HCT116 (cell line): ENCODE data around the gene SLC9A6. TPM values are rescaled to one million over a fixed set of nuclear protein-coding genes. Genes with fewer than 3 reads are reported as not detected.

Experiments
- ATAC-seq: fragments of 200-7000 bp; cut with Tn5 transposase; 2 replicates; pipeline ENCODE4 v1.9.1; 2020; ENCODE audit warnings: mild to moderate bottlenecking, moderate library complexity
- BruUV-seq: library from RNA; stranded (reverse); fragments of 400-500 nt; replicated peaks from 2 replicates; lab custom pipeline; 2021; lab: Mats Ljungman, UMichigan
- CTCF ChIA-PET: fragments of 300-600 bp; sonication (Branson Sonifier 250); formaldehyde crosslinking; loops from one replicate; lab custom pipeline; 2021; ENCODE audit warnings: antibody characterized with exemption; lab: Charles Lee
- POLR2A ChIA-PET: fragments of 300-600, 350-600 bp; sonication (Branson Sonifier 250); formaldehyde crosslinking; loops from one replicate; lab custom pipeline; 2021; ENCODE audit warnings: antibody characterized with exemption; lab: Charles Lee
- RAD21 ChIA-PET, 2 experiments: fragments of 300-600 bp; sonication (Branson Sonifier 250); formaldehyde crosslinking; loops; one replicate each; lab custom pipeline; 2023; ENCODE audit warnings: low total read pairs in 2 of 2; ENCODE audit not compliant: uncharacterized antibody in 2 of 2, unreplicated experiment in 2 of 2, low non-redundant PET in 1 of 2; lab: Charles Lee
- DNase-seq: peaks from one replicate; pipeline ENCODE4 v3.0.0-alpha.2; 2010; ENCODE audit warnings: low read depth, low spot score
- H2AFZ ChIP-seq: fragments of 200-600 bp; shearing (Covaris generic), sonication (generic); 2 replicates; pipeline ENCODE4 v1.6.1; 2017; ENCODE audit warnings: low read depth, mixed run types, mixed read lengths, antibody characterized with exemption, low read length; ENCODE audit not compliant: poor library complexity, severe bottlenecking
- H3K27ac ChIP-seq: 2 replicates; pipeline ENCODE4 v1.5.1; 2012; ENCODE audit warnings: low read depth, low read length
- H3K27me3 ChIP-seq: fragments of 200-600 bp; sonication (generic); 2 replicates; pipeline ENCODE4 v1.6.1; 2016; ENCODE audit warnings: mixed run types, low read length, mixed read lengths; ENCODE audit not compliant: insufficient read depth
- H3K36me3 ChIP-seq, 2 experiments: fragments of 200-500 bp in 1 of 2; fragments of 200-600 bp in 1 of 2; sonication (Bioruptor generic) in 1 of 2; sonication (generic) in 1 of 2; 2 replicates each; pipeline versions ENCODE4 v1.5.1 to v1.6.1; 2014 to 2016; ENCODE audit warnings: low read length in 2 of 2, inconsistent platforms in 1 of 2, mixed read lengths in 1 of 2, mixed run types in 1 of 2; ENCODE audit not compliant: insufficient read depth in 2 of 2, control insufficient read depth in 1 of 2
- H3K4me1 ChIP-seq, 2 experiments: fragments of 200-600 bp in 1 of 2; sonication (generic) in 1 of 2; 2 replicates each; pipeline versions ENCODE4 v1.5.1 to v1.6.1; 2012 to 2017; ENCODE audit warnings: low read length in 2 of 2, inconsistent platforms in 1 of 2, mild to moderate bottlenecking in 1 of 2, mixed read lengths in 1 of 2, mixed run types in 1 of 2, moderate library complexity in 1 of 2; ENCODE audit not compliant: insufficient read depth in 2 of 2, control insufficient read depth in 1 of 2
- H3K4me2 ChIP-seq: fragments of 200-600 bp; sonication (generic); 2 replicates; pipeline ENCODE4 v1.6.1; 2017; ENCODE audit warnings: mixed run types, low read length, mixed read lengths
- H3K4me3 ChIP-seq, 2 experiments: fragments of 200-600 bp in 1 of 2; sonication (generic) in 1 of 2; replicated peaks in 1 of 2; 2 replicates each; pipeline ENCODE4 v1.5.1; 2011 to 2016; ENCODE audit warnings: low read length in 2 of 2, control low read depth in 1 of 2, low read depth in 1 of 2, mild to moderate bottlenecking in 1 of 2, mixed read lengths in 1 of 2, mixed run types in 1 of 2
- H3K79me2 ChIP-seq: fragments of 200-600 bp; sonication (generic); 2 replicates; pipeline ENCODE4 v1.6.1; 2017; ENCODE audit warnings: mild to moderate bottlenecking, mixed run types, low read length, moderate library complexity, mixed read lengths; ENCODE audit not compliant: insufficient read depth
- H3K9ac ChIP-seq: fragments of 200-600 bp; sonication (generic); 2 replicates; pipeline ENCODE4 v1.6.1; 2016; ENCODE audit warnings: low read length, mixed read lengths
- H3K9me2 ChIP-seq: fragments of 200-600 bp; sonication (generic), shearing (Covaris generic); 2 replicates; pipeline ENCODE4 v1.6.1; 2017; ENCODE audit warnings: mixed run types, mild to moderate bottlenecking, moderate library complexity; ENCODE audit not compliant: insufficient read depth
- H3K9me3 ChIP-seq, 2 experiments: fragments of 200-500 bp in 1 of 2; fragments of 200-600 bp in 1 of 2; sonication (Bioruptor generic) in 1 of 2; sonication (generic) in 1 of 2; 2 replicates each; pipeline ENCODE4 v1.6.1; 2014 to 2017; ENCODE audit warnings: low read length in 2 of 2, mixed read lengths in 2 of 2, inconsistent platforms in 1 of 2, low read depth in 1 of 2, mild to moderate bottlenecking in 1 of 2, mixed run types in 1 of 2, moderate library complexity in 1 of 2; ENCODE audit not compliant: control insufficient read depth in 1 of 2, insufficient read depth in 1 of 2
- H4K20me1 ChIP-seq: fragments of 200-600 bp; sonication (generic), shearing (Covaris generic); 2 replicates; pipeline ENCODE4 v1.6.1; 2017; ENCODE audit warnings: mixed run types, mild to moderate bottlenecking, moderate library complexity; ENCODE audit not compliant: insufficient read depth
- CTCF ChIP-seq, 3 experiments: fragments of 200-600 bp in 1 of 3; sonication (generic) in 1 of 3; IDR thresholded peaks in 2 of 3; conservative IDR thresholded peaks in 1 of 3; 2 replicates each; pipeline ENCODE4 v1.5.1; 2012 to 2017; ENCODE audit warnings: low read depth in 2 of 3, low read length in 2 of 3, antibody characterized with exemption in 1 of 3, borderline replicate concordance in 1 of 3, control low read depth in 1 of 3, mild to moderate bottlenecking in 1 of 3, mixed read lengths in 1 of 3, mixed run types in 1 of 3, moderate library complexity in 1 of 3; ENCODE audit not compliant: insufficient read depth in 1 of 3
- ELF1 ChIP-seq: IDR thresholded peaks from 2 replicates; pipeline ENCODE4 v1.6.1; 2012; ENCODE audit warnings: low read depth, borderline replicate concordance
- FOSL1 ChIP-seq: IDR thresholded peaks from 2 replicates; pipeline ENCODE4 v1.6.1; 2012; ENCODE audit warnings: low read depth
- MAX ChIP-seq: IDR thresholded peaks from 2 replicates; pipeline ENCODE4 v1.6.1; 2012
- POLR2A ChIP-seq: IDR thresholded peaks from 2 replicates; pipeline ENCODE4 v1.7.0; 2011; ENCODE audit warnings: borderline replicate concordance; ENCODE audit not compliant: insufficient read depth, insufficient read length; ENCODE audit errors: extremely low read depth
- REST ChIP-seq: IDR thresholded peaks from 2 replicates; pipeline ENCODE4 v1.6.1; 2012; ENCODE audit warnings: low read depth
- intact Hi-C: fragments of 100-400 bp; cut with micrococcal nuclease; formaldehyde crosslinking; loops from 2 replicates; pipeline ENCODE4 v1.10.0; 2022
- total RNA-seq: library from RNA; stranded (reverse); gene quantifications from one replicate; pipeline ENCODE4 v1.2.1, GENCODE V29; 2021; ENCODE audit not compliant: unreplicated experiment

The SLC9A6 gene
- total RNA-seq, 1 experiment from 2014 or later = 10.8 TPM

GRCh38 chrX:136039485-136039884 lies 54.2 kb downstream of the SLC9A6 start:
- no peak overlapping the region for H3K9ac ChIP-seq
- intact Hi-C loops = no loop called here
- H3K27ac ChIP-seq = no peak overlapping the region
- DNase-seq (no peak), ATAC-seq (no peak)
- ChIA-PET POLR2A (no interaction called here), RAD21 (no interaction called here), CTCF (no interaction called here)
- H3K9me3 ChIP-seq = no peaks in the 10 kb centered on the region
- H4K20me1 ChIP-seq = no peaks in the 10 kb centered on the region
- TF ChIP-seq FOSL1 (no peak), REST (no peak), ELF1 (no peak), POLR2A (no peak), CTCF (IDR thresholded peaks at IDR 0.05 in 2 of 3, conservative IDR thresholded peaks at IDR 0.05 in 1 of 3; ENCODE audit: borderline replicate concordance in 1 of 3, insufficient read depth in 1 of 3, low read depth in 2 of 3, low read length in 2 of 3) (no peak), MAX (no peak)
- no peaks in the 10 kb centered on the region for H3K27me3 ChIP-seq
- H3K36me3 ChIP-seq = peaks cover 0 to 2% of the 10 kb centered on the region in 2 experiments; a peak in 1 of 4 replicates
- H3K4me1 ChIP-seq = no peaks in the 10 kb centered on the region
- no peak overlapping the region for H2AFZ ChIP-seq
- H3K9me2 ChIP-seq = no peaks in the 10 kb centered on the region
- no peak overlapping the region for H3K4me2 ChIP-seq
- H3K79me2 ChIP-seq = no peaks in the 10 kb centered on the region
- no peak overlapping the region for H3K4me3 ChIP-seq
- no TSS peak for BruUV-seq
